ENCODE data around the gene DMPK. TPM values are rescaled to one million over a fixed set of nuclear protein-coding genes. Genes with fewer than 3 reads are reported as not detected.
"Not testable (repeated sequence)": the region's sequence is repeated elsewhere in the genome, so short reads cannot be mapped to it uniquely, and the experiment has no call there.

The DMPK gene
- polyA plus RNA-seq, 4 donors, result 41.9 to 53.6 (median 47.1) TPM

DNA sequence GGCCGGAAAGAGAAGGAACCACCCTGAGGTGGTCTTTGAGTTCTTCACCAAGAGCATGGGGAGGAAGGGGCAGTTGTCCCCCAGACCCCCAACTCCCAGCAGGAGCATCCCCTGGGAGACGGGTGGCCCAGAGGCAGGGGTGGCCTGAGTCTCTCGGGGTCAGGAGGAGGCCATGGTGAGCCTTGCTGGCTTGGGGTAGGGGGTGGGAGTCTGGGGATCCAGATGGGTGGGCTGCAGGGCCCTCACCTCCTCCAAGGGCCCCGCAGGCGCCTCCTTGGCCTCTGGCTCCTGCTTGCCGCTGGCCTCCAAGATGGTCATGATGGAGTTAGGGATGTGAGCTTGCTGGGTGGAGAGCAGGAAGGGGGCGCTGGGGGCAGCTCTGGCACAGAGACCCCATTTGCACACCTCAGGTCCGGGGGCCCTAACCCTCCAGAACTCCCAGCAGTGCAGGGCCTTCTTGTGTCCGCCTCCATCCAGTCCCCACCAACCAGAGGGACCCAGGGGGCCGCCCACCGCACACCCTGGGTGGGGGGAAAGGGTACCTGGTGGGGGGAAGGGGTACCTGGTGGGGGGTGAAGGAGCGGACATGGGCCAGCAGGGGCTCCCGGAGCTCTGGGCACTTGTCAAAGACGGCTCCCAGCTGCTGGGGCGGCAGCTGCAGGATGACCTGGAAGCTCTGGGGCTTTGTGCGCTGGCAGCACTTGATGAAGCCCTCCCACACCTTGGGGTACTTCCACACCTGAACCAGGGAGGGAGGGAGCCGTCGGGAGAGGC, 34.1 kb upstream of the DMPK start:
- no peak for DNase-seq (ENCODE audit: low read depth in 4 of 4, low spot score in 3 of 4)

GRCh38 chr19:45815481-45816216, 33.4 kb upstream of the DMPK start:
- peak in 3 of 4 donors; percentile 52 to 59 (median 53) for DNase-seq (ENCODE audit: low read depth in 4 of 4, low spot score in 3 of 4)

DNA sequence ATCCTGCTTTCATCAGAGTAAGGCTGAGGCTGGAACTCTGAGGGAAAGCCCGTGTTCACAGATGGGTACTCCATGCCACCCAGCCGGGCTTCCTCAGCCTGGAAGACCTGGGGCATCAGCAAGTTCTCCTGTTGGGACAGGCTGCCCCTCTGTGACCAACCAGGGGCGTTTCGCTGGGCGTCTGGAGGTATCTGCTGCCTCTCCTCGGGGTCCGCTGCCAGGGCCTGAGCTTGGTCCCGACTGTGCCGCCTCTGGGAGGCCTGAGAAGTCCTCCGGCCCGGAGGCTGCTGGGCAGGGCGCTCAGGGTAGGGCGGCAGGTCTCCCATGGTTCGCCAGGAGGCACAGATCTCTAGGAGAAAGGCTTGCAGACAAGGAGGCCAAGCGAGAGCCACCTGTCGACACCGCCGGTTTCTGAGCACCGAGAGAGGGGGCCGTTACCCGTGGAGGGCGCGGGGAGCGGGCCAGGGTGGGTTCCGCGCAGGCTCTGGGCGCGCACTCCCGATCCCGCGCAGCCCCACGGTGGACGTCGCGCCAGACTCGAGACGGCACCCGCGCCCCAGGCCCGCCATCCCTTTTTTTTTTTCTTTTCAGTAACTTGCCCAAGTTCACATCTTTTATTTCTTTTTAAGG, 32.7 kb upstream of the DMPK start, which contains the start of gene RSPH6A:
RSPH6A (minus strand) TSS at position 458 of the 630 bp plus-strand sequence; CDS start at position 326, 132 bp downstream.
- DNase-seq (ENCODE audit: low read depth in 4 of 4, low spot score in 3 of 4), result no peak

DNA sequence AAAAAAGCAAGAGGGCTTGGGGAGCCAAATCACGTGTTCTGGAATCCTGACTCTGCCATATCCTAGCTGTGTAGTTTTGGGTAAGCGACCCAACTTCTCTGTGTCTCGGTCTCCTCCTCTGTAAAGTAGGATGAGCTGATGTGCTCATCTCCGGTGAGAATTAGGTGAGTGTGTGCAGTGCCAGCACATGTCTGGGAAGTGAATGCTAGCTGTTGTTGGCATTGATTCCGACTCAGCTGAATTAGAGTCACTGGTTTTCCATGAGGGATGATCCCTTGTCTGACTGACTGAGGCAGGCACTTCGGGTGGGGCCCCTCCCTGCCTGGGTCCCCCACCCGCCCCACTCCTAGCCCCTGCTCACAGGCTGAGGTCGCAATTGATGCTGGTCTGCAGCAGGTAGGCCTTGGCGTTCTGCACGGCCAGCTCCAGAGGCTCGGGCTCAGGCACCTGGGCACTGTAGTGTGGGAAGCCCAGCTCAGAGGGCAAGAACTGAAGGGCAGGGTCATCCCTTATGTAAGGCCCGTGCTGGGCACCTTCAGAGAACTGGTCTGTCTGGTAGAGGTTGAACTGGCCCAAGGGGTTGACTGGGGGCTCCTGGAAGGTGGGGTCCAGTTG, 32.0 kb upstream of the DMPK start:
- DNase-seq (ENCODE audit: low read depth in 4 of 4, low spot score in 3 of 4), result no peak

GRCh38 chr19:45812297-45812696, 30.0 kb upstream of the DMPK start:
- no peak for DNase-seq (ENCODE audit: low read depth in 4 of 4, low spot score in 3 of 4)

DNA sequence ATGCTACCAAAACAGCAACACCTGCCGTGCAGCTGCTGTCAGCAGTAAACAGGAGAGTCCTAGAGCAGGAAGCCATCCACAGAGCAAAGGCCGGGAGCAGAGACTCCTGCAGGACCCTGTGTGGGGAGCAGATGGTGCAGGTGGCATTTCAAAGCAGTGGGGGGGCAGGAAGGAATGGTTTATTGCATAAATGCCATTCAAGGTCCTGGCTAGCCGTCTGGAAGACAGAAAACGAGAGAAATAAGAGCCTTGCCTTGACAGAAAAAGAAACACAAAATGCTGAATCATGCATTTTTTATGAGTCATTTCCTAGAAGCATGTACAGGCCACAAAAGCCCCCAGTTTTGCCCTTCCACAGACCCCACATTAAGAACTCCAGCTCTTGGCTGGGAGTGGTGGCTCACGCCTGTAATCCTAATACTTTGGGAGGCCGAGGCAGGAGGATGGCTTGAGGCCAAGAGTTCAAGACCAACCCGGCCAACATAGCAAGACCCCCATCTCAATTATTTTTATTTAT, 27.4 kb upstream of the DMPK start:
- no peak for DNase-seq (ENCODE audit: low read depth in 4 of 4, low spot score in 3 of 4)

- DNase-seq (ENCODE audit: low read depth in 4 of 4, low spot score in 3 of 4), result no peak
Measured at GRCh38 chr19:45805719-45806118, 23.4 kb upstream of the DMPK start.

GRCh38 chr19:45804959-45805230, 22.6 kb upstream of the DMPK start:
- no peak for DNase-seq (ENCODE audit: low read depth in 4 of 4, low spot score in 3 of 4)

DNA sequence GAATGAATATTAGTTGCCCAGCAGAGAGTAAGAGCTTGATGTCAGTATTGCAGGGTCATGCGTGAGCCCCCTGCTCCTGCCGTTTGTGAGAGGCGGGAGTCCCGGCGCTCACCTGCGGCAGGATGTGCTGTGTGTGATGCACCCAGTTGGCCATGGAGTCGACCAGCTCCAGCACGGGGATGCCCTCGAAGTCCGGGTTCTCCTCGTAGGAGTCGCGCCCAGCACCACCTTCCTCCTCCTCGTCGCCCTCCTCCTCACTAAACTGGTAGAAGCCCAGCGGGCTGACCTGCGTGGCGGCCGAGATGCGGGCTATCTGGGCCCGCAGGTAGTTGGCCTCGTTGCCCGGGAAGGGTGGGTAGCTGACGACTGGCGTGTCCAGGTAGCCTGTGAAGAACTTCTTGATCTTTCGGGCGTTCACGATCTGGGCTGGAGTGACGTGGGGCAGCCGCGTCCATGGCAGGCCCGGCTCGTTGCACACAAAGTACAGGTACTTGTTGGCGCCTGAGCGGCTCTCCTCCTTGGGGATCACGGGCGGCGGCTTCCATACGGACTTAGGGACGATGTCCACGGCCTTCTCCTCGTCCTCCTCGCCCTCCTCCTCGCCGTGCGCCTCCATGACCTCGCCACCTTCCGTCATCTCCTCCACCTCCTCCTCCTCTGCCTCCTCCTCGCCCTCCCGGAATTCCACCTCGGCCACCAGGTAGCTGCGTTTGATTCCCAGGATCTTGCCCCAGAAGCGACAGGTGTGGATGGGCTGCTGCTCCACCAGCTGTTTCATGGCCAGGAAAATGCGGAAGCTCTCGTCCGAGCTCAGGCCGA, 22.1 kb upstream of the DMPK start:
- DNase-seq (ENCODE audit: low read depth in 4 of 4, low spot score in 3 of 4), result no peak

DNA sequence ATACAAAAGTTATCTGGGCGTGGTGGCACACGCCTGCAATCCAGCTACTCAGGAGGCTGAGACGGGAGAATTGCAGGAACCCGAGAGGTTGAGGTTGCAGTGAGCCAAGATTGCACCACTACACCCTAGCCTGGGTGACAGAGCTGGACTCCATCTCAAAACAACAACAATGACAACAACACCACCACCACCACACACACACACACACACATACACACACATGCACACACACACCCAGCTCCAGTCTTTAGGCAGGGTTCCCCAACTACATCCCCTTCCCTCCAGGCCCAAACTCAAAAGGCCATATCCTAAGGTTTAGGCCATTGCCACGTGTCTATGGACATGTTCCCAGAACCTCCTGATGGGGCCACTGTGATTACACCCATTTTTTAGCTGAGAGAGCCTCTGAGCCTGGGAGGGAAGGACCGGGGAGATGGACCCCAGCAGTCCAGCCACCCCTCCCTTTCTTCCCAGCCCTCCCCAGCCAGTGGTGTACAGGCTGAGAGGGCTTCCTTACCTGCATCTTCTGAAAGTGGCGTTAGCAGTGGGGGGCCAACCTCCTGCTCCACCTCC, 19.4 kb upstream of the DMPK start:
- no peak for DNase-seq (ENCODE audit: low read depth in 4 of 4, low spot score in 3 of 4)

- no peak for DNase-seq (ENCODE audit: low read depth in 4 of 4, low spot score in 3 of 4)
Measured at GRCh38 chr19:45800070-45800553, 17.8 kb upstream of the DMPK start.

DNA sequence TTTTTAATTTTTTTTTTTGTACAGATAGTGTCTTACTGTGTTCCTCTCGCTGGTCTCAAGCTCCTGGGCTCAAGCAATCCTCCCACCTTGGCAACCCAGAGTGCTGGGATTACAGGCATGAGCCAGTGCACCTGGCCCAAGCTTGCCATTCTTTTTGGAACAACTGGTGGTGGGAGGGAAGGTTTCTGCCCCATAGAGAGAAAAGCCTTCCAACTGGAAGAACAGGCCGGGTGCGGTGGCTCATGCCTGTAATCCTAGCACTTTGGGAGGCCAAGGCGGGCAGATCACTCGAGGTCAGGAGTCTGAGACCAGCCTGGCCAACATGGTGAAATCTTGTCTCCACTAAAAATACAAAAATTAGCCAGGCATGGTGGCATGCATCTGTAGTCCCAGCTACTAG, 17.3 kb upstream of the DMPK start:
- DNase-seq (ENCODE audit: low read depth in 4 of 4, low spot score in 3 of 4), result not testable (repeated sequence)

DNA sequence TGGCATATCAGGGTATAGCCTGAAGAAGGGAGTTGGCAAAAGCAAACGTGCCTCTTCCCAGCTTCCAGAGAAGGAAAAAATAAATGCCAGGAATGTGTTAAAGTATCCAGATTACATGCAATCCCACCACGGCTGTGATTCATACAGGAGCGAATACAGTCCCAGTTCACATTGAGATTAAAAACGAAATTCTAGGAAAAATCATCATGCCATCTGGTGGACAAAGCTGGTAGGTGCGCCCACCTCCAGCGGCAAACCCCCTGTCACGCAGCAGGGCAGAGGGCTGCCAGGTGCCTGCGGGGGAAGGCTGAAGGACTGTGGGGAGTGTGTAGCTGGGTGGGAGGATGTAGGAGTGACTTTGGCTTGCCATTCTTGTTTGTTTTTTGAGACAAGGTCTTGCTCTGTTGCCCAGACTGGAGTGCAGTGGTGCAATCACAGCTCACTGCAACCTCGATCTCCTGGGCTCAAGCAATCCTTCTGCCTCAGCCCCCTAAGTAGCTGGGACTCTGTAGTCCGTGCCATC, 16.8 kb upstream of the DMPK start:
- DNase-seq (ENCODE audit: low read depth in 4 of 4, low spot score in 3 of 4), result peak; percentile 43 to 65 (median 62)

GRCh38 chr19:45794627-45795026, 12.3 kb upstream of the DMPK start:
- DNase-seq (ENCODE audit: low read depth in 4 of 4, low spot score in 3 of 4), result no peak

DNA sequence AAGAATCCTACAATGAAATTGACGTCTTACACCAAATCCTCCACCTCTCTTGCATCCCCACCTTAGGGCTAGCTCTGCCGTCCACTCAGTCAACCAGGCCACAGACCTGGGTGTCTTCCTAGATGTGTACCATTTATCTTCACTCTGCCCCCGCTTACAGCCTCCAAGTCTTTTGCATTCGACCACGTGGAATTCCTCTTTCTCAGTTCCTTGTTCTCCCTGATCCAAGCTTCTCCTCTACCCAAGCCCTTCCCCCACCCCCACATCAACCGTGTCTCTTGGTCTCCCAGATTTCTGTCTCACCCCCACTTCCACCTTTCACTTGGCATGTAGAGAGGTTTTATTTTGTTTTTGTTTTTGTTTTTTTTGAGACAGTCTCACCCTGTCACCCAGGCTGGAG, 11.6 kb upstream of the DMPK start:
- DNase-seq (ENCODE audit: low read depth in 4 of 4, low spot score in 3 of 4), result no peak

GRCh38 chr19:45793178-45793564, 10.9 kb upstream of the DMPK start:
- DNase-seq (ENCODE audit: low read depth in 4 of 4, low spot score in 3 of 4), result no peak

DNA sequence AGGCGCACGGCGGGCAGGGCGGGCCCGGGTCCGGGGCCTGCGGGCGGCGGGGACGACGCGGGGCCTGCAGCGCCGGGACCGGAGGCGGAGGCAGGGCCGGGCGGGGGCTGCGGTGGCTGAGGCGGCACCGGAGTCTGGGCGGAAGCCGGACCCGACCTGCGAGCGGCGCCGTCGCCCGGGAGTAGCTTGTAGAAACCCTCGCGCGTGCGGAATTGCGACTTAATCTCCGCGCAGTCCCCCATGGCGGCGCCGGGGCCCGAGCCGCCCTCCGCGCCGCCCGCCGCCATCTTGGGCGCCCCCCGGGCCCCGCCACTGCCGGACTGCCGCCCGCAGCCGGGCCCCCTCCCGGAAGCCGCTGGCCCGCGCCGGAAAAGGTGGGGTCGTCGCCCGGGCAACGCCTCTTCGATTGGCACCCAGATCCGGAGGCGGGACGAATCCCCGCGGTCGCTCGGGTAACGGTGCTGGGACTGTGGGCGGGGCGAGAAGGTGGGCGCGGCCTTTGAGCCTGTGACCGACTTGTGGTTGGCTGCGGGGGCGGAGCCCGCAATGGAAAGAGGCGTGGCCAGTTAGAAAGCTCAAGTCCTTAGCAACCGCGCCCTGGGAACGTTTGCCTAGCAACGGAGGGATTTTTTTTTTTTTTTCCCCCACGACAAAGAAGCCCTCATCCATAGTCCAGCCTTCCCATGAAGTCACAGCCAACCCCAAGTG, 10.3 kb upstream of the DMPK start, which contains the start of gene DMWD:
DMWD (minus strand) TSS at position 376 of the 708 bp plus-strand sequence; CDS start at position 287, 89 bp downstream.
- DNase-seq (ENCODE audit: low read depth in 4 of 4, low spot score in 3 of 4), result peak; percentile 97 to 99 (median 98)

GRCh38 chr19:45791744-45792469, 9.6 kb upstream of the DMPK start:
- no peak for DNase-seq (ENCODE audit: low read depth in 4 of 4, low spot score in 3 of 4)

All from right renal pelvis (tissue), 4 donors.